AG08395 (cell line): ENCODE results near the gene SHROOM4.

Source experiments
- DNase-seq: peaks from one replicate; pipeline ENCODE4 v3.0.0; 2012; ENCODE audit warnings: mixed read lengths, low spot score

Gene SHROOM4

GRCh38 chrX:50615570-50616158 lies 198.3 kb downstream of the SHROOM4 start:
- no peak for DNase-seq

DNA sequence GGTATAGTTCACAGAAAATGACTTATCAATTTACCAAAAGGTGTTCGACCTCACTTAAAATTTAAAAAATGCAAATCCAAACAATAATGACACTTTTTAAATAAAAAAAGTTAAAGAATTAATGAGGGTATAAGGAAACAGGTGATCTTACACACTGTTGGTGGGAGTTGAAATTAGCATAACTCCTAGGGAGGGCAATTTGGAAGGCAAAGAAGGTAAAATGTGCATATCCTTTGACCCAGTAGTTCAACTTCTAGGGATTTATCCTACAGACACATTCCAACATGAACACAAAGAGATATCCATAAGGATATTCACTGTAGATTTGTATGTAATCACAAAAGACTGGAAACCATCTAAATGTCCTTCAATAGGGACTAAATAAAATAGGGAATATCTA lies 199.5 kb downstream of the SHROOM4 start:
- no peak for DNase-seq

- no peak for DNase-seq
Measured at GRCh38 chrX:50613846-50614245, 200.1 kb downstream of the SHROOM4 start.

GRCh38 chrX:50609796-50610195 lies 204.2 kb downstream of the SHROOM4 start:
- no peak for DNase-seq

- no peak for DNase-seq
Measured at GRCh38 chrX:50606300-50606950, 207.6 kb downstream of the SHROOM4 start.

- no peak for DNase-seq
Measured at GRCh38 chrX:50596056-50596455, 217.9 kb downstream of the SHROOM4 start.

DNA sequence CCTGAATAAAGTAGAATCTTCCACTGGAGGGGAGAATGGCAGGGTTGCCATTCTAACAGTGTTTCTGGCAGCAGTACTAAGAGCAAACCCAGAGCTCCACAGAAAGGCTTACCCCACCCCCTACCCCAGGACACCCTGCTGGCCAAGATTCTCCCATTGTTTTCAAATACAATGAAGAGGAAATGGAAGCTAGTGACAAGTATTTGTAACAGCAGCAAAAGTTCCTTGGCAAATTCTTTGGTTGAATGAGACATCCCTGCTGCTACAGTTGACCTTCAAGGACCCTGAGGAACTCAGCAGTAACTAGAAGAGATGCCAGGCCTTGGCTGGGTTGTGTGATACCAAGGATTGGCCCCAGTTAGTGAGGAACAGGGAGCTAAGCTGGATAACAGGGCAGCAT lies 219.2 kb downstream of the SHROOM4 start:
- no peak for DNase-seq

DNA sequence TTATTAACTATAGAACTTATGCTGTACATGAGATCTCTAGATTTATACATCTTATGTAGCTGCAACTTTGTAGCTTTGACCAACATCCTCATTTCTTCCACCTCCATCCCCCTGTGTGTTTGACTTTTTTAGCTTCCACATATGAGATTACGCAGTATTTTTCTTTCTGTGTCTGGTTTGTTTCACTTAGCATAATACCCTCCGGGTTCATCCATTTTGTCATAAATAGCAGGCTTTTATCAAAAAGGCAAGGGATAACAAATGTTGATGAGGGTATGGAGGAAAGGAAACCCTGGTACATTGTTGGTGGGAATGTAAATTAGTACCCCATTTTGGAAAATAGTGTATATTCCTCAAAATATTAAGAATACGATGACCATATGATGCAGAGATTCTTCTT lies 227.0 kb downstream of the SHROOM4 start:
- no peak for DNase-seq

GRCh38 chrX:50586407-50586806 lies 227.6 kb downstream of the SHROOM4 start:
- DNase-seq: no peak

- no peak for DNase-seq
Measured at GRCh38 chrX:50581405-50581804, 232.6 kb downstream of the SHROOM4 start.

GRCh38 chrX:50579955-50580354 lies 234.0 kb downstream of the SHROOM4 start:
- peak; percentile 67 for DNase-seq

DNA sequence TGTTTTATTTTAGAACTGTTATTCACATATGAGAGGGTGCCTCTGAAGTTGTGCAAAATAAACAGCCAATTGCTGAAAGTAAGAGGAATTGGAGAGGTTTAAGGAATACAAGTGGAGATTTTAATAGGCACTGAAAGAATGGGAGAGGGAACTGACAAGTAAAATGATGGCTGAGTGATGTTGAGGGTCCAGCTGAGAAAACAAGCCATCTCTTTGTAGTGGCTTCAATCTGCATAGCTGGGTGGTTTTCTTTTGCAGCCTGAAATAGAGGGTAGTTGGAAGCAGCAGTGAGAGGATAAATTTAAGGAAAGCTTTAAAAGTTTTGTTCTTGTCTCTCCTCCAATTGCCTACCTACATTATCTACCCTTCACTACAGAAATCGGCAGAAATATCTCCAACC lies 236.7 kb downstream of the SHROOM4 start:
- DNase-seq: no peak

- no peak for DNase-seq
Measured at GRCh38 chrX:50567636-50568035, 246.4 kb downstream of the SHROOM4 start.

DNA sequence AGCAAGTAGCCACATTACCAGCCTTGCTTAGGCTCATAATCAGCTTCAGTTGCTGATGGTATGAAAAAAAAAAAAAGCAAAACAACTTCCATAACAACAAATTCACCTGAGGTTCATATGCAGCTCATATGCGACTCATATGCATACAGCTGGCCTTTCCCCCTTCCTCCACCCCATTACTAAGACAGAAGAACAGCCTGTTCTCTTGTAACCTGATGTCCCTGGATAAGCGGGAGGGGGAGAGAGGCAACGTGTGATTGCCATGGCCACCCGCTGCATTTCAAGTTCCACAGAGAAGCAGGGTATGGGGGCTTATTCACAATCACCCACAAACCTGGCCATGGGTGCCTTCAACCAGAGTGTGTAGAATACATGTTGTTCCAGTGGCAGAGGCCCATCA lies 248.3 kb downstream of the SHROOM4 start:
- DNase-seq: no peak
